OCI-LY7 (cell line): ENCODE data around the gene RHBDF1. TPM values are rescaled to one million over a fixed set of nuclear protein-coding genes. Genes with fewer than 3 reads are reported as not detected.

Source experiments
- BruUV-seq: library from RNA; stranded (reverse); fragments of 400-500 nt; replicated peaks from 2 replicates; lab custom pipeline; 2021; lab: Mats Ljungman, UMichigan
- CTCF ChIA-PET: fragments of 300-600 bp; sonication (Branson Sonifier 250); formaldehyde crosslinking; loops from one replicate; lab custom pipeline; 2022; ENCODE audit warnings: antibody characterized with exemption; ENCODE audit not compliant: unreplicated experiment; lab: Charles Lee
- POLR2A ChIA-PET: fragments of 300-600 bp; sonication (Branson Sonifier 250); formaldehyde crosslinking; loops from one replicate; lab custom pipeline; 2022; ENCODE audit warnings: antibody characterized with exemption; lab: Charles Lee
- DNase-seq: peaks from one replicate; pipeline ENCODE4 v3.0.0-alpha.2; 2015; ENCODE audit warnings: low spot score
- H2AFZ ChIP-seq: fragments of 200-600 bp; sonication (generic), shearing (Covaris generic); 2 replicates; pipeline ENCODE4 v1.6.1; 2014; ENCODE audit warnings: mild to moderate bottlenecking, antibody characterized with exemption, low read length, moderate library complexity
- H3K27ac ChIP-seq: fragments of 200-600 bp; sonication (generic); 2 replicates; pipeline ENCODE4 v1.5.1; 2014; ENCODE audit warnings: mixed run types, low read depth, mild to moderate bottlenecking, moderate library complexity, low read length, inconsistent platforms; ENCODE audit not compliant: poor library complexity, severe bottlenecking
- H3K36me3 ChIP-seq: fragments of 200-600 bp; sonication (generic); 2 replicates; pipeline ENCODE4 v1.6.1; 2014; ENCODE audit warnings: mild to moderate bottlenecking, antibody characterized with exemption, low read length, moderate library complexity, mixed read lengths; ENCODE audit not compliant: insufficient read depth
- H3K4me1 ChIP-seq: fragments of 200-600 bp; sonication (generic); 2 replicates; pipeline ENCODE4 v1.5.1; 2014; ENCODE audit warnings: mild to moderate bottlenecking, low read length; ENCODE audit not compliant: insufficient read depth, poor library complexity, severe bottlenecking
- H3K4me2 ChIP-seq: fragments of 200-600 bp; sonication (generic); 2 replicates; pipeline ENCODE4 v1.6.1; 2014; ENCODE audit warnings: mild to moderate bottlenecking, low read length
- H3K4me3 ChIP-seq: fragments of 200-600 bp; sonication (generic); 2 replicates; pipeline ENCODE4 v1.5.1; 2014; ENCODE audit warnings: mild to moderate bottlenecking, low read depth, low read length; ENCODE audit not compliant: poor library complexity, severe bottlenecking
- H3K79me2 ChIP-seq: fragments of 200-600 bp; sonication (generic); 2 replicates; pipeline ENCODE4 v1.6.1; 2016; ENCODE audit warnings: low read depth, mild to moderate bottlenecking, low read length, moderate library complexity, mixed read lengths; ENCODE audit not compliant: insufficient read depth
- H3K9me2 ChIP-seq: fragments of 200-600 bp; sonication (generic); 2 replicates; pipeline ENCODE4 v1.6.1; 2016; ENCODE audit warnings: mild to moderate bottlenecking, low read length, mixed read lengths; ENCODE audit not compliant: insufficient read depth
- H3K9me3 ChIP-seq: fragments of 200-600 bp; sonication (generic); 2 replicates; pipeline ENCODE4 v1.6.1; 2014; ENCODE audit warnings: mild to moderate bottlenecking, mixed run types, low read length, mixed read lengths
- H4K20me1 ChIP-seq: fragments of 200-600 bp; sonication (generic); 2 replicates; pipeline ENCODE4 v1.6.1; 2014; ENCODE audit warnings: mild to moderate bottlenecking, antibody characterized with exemption, low read length, moderate library complexity, mixed read lengths; ENCODE audit not compliant: insufficient read depth
- CTCF ChIP-seq: fragments of 200-600 bp; sonication (generic); conservative IDR thresholded peaks from 2 replicates; pipeline ENCODE4 v1.5.1; 2014; ENCODE audit warnings: mild to moderate bottlenecking, antibody characterized with exemption, low read length, moderate library complexity, mixed read lengths
- EZH2phosphoT487 ChIP-seq: fragments of 200-600 bp; sonication (generic); IDR thresholded peaks from 2 replicates; pipeline ENCODE4 v1.6.1; 2018; ENCODE audit warnings: low read depth, borderline replicate concordance, mild to moderate bottlenecking, mixed run types, antibody characterized with exemption, low read length, moderate library complexity, mixed read lengths
- intact Hi-C: fragments of 100-400 bp; cut with micrococcal nuclease; formaldehyde crosslinking; loops from one replicate; pipeline ENCODE4 v1.10.0; 2022; ENCODE audit not compliant: unreplicated experiment
- total RNA-seq, 2 experiments: library from RNA; depleted of rRNA in 1 of 2; stranded (reverse); fragments of >200 nt in 1 of 2; shearing (Covaris generic) in 1 of 2; gene quantifications; 2 replicates each; pipeline ENCODE4 v1.2.3, GENCODE V29; 2014 to 2022

RHBDF1 gene
- total RNA-seq, 2 experiments from 2014 or later: 0.13 to 0.68 TPM

- Histone ChIP-seq H3K36me3 (peaks cover 41% of the 10 kb centered on the region), H3K9me3 (no peaks in the 10 kb centered on the region), H3K27ac (no peak overlapping the region), H3K4me1 (no peaks in the 10 kb centered on the region), H3K9me2 (no peaks in the 10 kb centered on the region), H3K79me2 (no peaks in the 10 kb centered on the region), H4K20me1 (no peaks in the 10 kb centered on the region; the same call in 1 of the 2 replicates), H2AFZ (no peak overlapping the region), H3K4me2 (no peak overlapping the region), H3K4me3 (no peak overlapping the region)
- ChIA-PET POLR2A (interaction anchor here (0.6 to 1.1 kb wide), 2 partner anchors 15 to 70 kb away, joined by 3 to 4 read pairs; no protein-coding TSS in a partner anchor), CTCF (no interaction called here)
- intact Hi-C loops: loop anchor here (1.0 kb wide), 1 partner anchor 64 kb away; no protein-coding TSS in a partner anchor
- DNase-seq: peak; percentile 71
- TF ChIP-seq EZH2phosphoT487 (no peak), CTCF (peak; percentile 85)
- no TSS peak for BruUV-seq
These were observed 45.2 kb upstream of the RHBDF1 start for GRCh38 chr16:117379-118365.

- H2AFZ ChIP-seq: no peak overlapping the region
- no peaks in the 10 kb centered on the region for H3K4me1 ChIP-seq
- peaks cover 50% of the 10 kb centered on the region for H3K36me3 ChIP-seq
- no TSS peak for BruUV-seq
- H3K27ac ChIP-seq: no peak overlapping the region
- intact Hi-C loops: no loop called here
- H4K20me1 ChIP-seq: no peaks in the 10 kb centered on the region; the same call in 1 of the 2 replicates
- TF ChIP-seq CTCF (no peak), EZH2phosphoT487 (no peak)
- no peaks in the 10 kb centered on the region for H3K79me2 ChIP-seq
- H3K9me3 ChIP-seq: no peaks in the 10 kb centered on the region
- ChIA-PET CTCF (no interaction called here), POLR2A (no interaction called here)
- H3K4me2 ChIP-seq: no peak overlapping the region
- no peaks in the 10 kb centered on the region for H3K9me2 ChIP-seq
- no peak for DNase-seq
- no peak overlapping the region for H3K4me3 ChIP-seq
These were observed 43.6 kb upstream of the RHBDF1 start for GRCh38 chr16:116015-116414.
